HT1080 (cell line): ENCODE data around the gene PNPLA6. TPM values are rescaled to one million over a fixed set of nuclear protein-coding genes. Genes with fewer than 3 reads are reported as not detected.

Source experiments
- DNase-seq: peaks from one replicate; pipeline ENCODE4 v3.0.0-alpha.2; 2015; ENCODE audit warnings: low read depth
- polyA plus RNA-seq, 2 experiments: library from polyadenylated mRNA; depleted of rRNA; stranded (reverse); fragments of >200 nt; gene quantifications; 2 replicates each; pipeline ENCODE4 v1.2.3, GENCODE V29; 2015
- total RNA-seq: library from RNA; depleted of rRNA; stranded (reverse); fragments of >200 nt; shearing (Covaris generic); gene quantifications from 2 replicates; pipeline ENCODE4 v1.2.3, GENCODE V29; 2014; rRNA removed

PNPLA6 gene
- total RNA-seq = 51.1 and 55.4 TPM in 2 replicates
- polyA plus RNA-seq (2015; cell fraction: cytosol; rRNA removed) = 40.8 and 45.9 TPM in 2 replicates
- 63.2 and 79.4 TPM in 2 replicates for polyA plus RNA-seq (2015; cell fraction: nucleus; rRNA removed)

DNA sequence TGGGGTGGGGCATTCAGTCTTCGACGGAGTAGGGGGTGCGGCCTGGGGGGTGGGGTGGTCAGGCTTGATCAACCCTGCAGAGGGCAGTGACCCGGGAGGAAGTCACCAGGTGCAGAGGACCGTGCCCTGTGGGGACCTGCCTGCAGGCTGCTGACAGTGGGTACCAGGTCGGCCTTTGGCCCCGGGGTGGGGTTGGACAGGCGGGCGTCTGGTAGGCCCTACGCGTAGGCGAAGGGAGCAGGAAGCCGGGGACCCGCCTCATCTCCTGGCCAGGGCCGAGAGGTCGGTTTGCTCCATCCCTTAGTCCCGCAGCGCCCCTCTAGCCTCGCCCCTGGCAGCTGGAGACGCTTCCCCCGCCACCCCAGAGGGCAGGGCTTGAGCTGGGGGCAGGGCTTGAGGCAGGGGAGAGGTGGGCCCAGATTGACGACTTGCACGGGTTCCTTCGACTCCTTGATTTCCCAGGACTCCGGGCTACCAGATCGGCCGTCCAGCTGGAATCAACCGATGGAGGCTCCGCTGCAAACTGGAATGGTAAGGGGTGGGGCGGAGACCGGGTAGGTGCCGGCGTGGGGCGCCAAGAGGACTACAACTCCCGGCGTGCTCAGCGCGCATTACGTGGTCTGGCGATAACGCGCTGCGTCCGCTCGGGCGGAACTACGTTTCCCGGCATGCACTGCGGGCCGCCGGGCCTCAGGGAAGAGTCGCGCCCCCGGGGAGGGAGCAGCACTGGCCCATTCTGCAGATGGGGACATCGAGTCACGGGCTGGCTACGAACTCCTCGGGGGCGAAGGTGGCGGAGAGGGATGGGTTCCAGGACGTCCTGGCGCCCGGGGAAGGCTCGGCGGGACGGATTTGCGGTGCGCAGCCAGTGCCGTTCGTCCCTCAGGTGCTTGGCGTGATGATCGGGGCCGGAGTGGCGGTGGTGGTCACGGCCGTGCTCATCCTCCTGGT, at the start of gene PNPLA6:
PNPLA6 (plus strand) TSS at position 671 of the 951 bp plus-strand sequence; CDS start at position 743, 72 bp downstream.
- DNase-seq = peak; percentile 88

DNA sequence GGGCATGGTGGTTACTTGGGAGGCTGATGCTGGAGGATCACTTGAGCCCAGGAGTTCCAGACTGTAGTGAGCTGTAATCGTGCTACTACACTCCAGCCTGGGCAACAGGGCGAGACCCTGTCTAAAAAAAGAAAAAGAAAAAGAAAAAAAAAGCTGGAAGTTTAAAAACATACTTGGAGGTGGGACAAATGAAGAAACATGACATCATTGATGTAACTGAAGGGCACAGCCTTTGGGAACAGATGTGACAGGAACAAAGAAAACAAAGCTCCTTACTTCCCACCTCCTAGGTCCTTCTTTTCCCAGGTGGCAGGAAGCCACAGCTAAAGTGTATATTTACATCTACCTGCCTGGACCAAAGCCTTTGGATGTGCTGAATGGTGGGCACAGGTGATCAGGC, 48.6 kb upstream of the PNPLA6 start:
- no peak for DNase-seq

DNA sequence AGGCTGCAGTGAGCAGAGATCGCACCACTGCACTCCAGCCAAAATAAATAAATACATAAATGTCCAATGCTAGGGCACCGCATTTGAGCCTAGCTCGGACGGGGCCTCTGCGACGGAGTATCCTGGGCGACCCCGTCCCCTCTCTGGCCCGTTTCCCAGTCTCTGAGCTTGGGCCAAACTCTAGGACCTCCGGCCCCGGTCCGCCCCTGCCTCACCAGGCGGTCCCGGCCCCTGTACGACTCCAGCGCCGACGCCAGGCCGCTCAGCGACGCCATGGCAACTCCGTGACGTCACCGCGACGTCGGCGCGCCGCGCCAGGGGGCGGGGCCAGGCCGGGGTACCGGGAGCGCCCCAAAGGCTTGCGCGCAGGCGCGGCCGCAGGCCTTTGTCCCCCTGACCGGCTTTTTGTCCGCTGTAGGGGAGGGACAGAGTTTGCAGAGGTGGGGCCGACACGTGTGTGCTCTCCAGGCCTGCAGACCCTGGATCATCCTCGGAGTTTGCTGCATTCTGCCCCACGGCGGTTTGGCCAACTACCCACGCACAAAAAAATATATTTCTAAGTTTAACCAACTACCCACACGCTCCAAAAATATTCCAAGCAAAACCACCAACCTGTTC, 46.7 kb upstream of the PNPLA6 start, which contains the start of gene PEX11G:
PEX11G (minus strand) TSS at position 300 of the 618 bp plus-strand sequence; CDS start at position 275, 25 bp downstream.
- peak; percentile 64 for DNase-seq

DNA sequence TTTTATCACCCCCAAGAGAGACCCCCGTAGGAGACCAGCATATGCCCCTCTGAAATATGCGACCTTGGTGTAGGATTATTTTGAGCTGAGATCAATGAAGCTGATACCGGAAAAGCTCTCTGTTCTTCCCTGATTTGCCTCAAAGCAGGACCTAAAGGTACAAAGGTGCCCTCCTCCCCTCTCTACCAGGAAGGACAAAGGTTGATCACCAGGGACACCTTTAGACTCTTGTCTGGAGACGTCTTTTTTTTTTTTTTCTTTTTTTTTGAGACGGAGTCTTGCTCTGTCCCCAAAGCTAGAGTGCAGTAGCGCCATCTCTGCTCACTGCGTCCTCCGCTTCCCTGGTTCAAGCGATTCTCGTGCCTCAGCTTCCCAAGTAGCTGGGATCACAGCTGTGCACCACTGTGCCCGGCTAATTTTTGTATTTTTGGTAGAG, 45.9 kb upstream of the PNPLA6 start:
- DNase-seq = no peak

DNA sequence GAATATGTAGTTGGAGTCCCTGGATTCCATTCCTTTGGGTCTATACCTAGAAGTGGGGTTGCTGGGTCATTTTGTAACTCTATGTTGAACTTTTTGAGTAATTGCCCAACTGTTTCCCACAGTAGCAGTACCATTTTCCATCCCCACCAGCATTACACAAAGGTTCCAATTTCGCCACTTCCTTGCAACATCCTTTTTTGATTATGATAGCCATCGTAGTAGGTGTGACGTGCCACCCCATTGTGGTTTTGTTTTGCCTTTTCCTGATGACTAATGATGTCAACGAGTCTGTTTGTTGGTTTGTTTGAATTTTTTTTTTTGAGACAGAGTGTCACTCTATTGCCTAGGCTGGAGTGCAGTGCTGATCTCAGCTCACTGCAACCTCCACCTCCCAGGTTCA, 43.4 kb upstream of the PNPLA6 start:
- DNase-seq = peak; percentile 58

DNA sequence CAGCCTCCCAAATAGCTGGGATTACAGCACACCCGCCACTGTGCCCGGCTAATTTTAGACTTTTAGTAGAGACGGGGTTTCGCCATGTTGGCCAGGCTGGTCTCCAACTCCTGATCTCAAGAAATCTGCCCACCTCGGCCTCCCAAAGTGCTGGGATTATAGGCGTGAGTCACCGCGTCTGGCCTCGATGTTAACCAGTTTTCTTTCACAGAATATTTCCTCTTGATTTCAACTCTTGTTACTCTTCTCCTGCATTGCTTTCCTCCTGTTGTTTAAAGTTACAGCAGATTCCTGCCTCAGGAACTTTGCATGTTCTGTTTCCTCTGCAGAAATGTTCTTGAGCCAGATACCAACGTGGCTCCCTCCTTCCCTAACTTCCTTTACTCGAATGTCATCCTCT, 43.0 kb upstream of the PNPLA6 start:
- DNase-seq = peak; percentile 18

DNA sequence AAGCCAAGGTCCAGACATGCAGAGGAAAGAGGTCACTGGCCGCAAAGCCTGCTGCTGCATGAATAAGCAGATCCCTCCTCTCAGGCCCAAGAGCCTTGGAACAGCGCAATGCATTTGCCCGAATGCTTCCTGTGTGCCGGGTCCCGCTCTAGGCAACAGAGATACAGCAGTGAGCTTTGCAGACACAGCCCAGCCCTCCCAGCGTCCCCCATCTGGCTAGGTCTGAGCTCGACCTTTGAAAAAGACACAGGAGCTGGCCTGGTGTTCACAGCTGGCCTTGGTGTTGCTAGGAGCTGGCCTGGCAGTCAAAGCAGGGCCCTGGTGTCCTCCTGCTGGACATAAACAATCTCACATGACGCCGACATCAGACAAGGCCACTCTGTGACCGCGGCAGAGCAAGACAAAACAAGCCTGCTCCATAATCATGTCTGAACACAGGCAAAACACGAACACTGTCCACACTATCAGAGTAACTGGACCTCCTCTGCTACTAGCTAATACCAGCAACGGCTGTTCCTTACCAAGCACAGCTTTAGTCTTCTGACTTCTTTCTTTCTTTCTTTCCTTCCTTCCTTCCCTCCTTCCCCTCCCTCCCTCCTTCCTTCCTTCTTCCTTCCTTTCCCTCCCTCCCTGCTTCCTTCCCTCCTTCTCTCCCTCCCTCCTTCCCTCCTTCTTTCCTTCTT, 41.0 kb upstream of the PNPLA6 start:
- no peak for DNase-seq

DNA sequence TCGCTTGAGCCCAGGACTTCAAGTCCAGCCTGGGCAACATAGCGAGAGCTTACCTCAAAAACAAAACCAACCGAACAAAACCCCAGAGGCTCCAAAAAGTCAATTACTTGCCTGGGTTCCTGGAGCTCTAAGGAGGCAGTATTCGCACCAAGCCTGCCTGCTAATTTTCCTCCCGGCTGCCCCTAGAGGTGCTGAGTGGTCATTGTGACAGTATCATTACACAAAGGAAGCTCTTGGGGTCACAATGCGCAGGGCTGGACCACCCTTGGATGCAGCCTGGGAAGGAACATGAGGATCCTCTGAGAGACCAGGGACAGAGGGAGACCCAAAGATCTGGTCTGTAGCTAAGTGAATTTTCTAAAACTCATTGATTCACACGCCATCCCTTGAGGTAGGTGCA, 38.2 kb upstream of the PNPLA6 start:
- no peak for DNase-seq

DNA sequence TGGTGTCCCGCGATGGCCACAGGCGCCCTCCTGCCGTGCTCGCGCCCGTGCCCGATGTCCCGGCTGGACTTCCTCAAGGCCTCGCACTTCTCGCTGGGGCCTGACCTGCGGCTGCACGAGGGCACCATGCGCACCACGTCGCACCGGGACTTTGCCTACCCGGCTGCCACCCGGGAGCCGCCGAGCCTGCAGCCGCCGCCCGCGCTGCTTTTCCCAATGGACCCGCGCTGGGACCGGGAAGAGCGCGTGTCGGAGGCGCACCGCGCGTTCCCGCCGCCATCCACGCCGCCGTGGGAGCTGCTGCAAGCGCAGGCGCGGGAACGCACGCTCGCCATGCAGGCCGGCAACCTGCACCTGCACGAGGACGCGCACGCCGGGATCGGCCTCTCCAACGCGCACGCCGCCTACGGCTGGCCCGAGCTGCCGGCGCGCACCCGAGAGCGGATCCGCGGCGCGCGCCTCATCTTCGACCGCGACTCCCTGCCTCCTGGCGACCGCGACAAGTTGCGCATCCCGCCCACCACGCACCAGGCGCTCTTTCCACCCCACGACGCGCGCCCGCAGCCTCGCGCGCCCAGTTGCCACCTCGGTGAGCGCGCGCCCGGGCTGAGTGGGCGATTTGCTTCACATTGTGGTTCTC, 34.6 kb upstream of the PNPLA6 start:
- no peak for DNase-seq

DNA sequence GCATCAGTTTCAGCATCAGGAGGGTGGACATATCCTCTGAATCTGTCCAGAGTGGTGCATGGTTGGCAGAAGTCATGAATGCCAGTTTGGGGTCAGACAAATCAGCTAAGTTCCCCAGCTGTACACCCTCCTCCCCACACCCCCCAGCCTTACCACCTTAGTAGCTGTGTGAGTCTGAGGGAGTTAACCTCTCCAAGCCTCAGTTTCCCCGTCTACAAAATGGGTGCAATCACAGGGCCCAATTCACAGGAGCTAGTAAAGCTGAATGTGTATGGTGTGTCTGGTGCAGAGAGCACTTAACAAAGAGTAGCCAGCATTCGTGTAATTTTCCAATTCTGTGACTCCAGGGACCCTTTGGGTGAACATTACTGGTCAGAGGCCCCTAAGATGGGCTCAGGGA, 33.0 kb upstream of the PNPLA6 start:
- no peak for DNase-seq

DNA sequence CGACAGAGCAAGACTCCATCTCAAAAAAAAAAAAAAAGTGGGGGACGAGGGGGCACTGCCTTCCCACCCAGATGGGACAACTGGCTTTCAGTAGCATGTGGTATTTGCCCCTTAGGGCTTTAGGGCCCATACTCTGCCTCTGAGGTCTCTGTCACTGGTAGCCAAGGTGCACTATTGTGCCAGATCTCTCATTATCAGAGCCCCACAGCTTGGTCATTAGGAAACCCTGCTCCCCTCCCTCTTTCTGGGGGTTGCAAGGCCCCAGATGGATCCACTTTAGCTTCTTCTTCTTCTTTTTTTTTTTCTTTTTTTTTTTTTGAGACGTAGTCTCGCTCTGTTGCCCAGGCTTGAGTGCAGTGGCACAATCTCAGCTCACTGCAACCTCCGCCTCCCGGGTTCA, 30.8 kb upstream of the PNPLA6 start:
- DNase-seq = no peak

DNA sequence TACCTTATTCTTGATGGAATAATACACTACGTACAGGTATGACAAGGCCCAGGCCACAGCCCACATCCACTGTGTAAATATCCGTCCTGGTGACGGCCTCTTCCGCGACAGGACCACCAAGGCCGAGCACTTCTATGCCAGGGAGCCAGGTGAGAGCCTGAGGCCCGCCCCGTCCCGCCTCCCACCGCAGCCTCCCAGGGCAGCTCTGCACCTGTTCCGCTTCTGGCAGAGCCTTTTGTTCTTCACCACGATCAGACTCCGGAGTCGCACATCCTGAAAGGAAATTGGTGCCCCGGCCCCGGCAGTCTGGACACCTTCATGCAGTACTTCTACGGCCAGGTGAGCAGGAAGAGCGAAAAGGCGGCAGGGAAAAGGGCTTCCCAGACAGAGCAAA, 30.2 kb upstream of the PNPLA6 start:
- no peak for DNase-seq

DNA sequence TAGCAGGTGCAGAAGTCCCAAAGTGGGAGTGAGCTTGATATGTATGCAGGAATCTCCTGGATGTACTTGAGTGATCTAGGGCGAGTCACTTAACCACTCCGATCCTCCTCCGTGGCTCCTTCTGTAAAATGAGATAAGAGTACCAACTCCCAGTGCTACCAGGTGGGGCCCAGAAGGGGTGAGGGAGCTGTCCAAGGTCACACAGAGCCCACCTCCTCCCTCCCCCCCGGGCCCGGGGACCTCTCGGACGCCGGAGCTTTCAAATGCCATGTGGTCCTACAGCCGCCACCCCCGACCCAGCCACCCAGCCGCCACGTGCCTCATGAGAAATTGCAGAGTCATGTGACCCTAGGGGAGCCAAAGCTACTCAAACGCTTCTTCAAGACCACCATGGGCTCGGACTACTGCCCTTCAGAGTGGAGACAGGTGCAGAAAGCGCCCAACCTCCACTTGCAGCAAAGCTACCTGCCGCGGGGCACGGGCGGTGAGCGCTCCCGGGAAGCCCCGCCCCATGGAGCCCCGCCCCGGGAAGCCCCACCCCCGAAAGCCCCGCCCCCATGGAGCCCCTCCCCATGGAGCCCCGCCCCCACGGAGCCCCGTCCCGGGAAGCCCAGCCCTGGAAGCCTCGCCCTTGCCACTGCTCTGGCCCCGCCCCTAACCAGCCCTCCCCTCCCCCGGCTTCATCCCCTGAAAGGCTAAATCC, 29.7 kb upstream of the PNPLA6 start:
- no peak for DNase-seq

DNA sequence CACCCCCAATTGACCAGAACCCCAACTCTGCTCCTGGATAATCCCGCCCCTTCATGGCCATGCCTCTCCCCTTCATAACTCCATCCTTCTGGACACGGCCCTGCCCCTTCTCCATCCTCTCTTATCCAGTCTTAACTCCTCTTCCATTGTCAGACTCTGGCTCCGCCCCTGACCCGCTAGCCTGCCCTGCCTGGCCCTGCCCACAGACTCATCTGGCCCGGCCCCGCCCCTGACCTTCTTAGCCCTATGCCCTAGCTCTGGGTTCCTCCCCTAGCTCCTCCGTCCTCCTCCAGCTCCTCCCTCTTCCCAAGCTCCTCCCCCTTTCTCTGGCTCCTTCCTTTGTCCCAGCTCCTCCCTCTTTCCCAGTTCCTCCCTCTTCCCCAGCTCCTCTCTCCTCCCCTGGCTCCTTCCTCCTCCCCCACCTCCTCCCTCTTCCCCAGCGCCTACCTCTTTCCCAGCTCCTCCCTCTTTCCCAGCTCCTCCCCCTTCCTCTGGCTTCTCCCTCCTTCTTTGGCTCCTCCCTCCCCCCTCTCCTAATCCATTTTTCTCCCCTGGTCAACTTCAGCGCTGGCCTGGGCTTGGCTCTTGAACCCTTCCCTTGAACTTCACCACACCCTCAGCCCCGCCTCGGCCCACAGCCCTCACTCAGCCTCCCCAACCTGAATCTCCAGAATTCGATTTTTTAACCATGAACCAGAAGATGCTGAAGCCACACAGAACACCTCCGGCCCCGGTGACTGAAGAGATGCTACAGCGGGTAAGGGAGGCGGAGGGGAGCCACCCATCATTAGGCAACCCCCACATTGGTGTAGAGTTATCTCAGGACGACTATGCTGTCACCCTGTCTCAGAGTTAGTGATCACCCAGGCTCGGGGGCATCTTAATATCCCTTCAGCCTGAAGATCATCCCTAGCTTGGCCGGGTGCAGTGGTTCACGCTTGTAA, 28.9 kb upstream of the PNPLA6 start:
- DNase-seq = peak; percentile 77

DNA sequence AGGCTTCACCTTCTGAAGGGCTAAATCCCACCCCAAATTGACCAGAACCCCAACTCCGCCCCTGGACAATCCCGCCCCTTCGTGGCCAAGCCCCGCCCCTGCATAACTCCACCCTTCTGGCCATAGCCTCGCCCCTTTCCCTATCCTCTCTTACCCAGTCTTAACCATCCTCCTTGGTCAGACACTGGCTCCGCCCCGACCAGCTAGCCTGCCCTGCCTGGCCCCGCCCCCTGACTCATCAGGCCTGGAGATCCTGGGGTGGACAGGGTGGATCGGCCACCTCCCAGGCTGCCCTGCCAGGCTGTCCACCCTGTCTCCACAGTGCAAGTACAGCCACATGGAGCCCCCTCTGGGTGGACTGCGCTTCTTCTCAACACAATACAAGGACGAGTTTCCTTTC, 27.6 kb upstream of the PNPLA6 start:
- DNase-seq = peak; percentile 81

DNA sequence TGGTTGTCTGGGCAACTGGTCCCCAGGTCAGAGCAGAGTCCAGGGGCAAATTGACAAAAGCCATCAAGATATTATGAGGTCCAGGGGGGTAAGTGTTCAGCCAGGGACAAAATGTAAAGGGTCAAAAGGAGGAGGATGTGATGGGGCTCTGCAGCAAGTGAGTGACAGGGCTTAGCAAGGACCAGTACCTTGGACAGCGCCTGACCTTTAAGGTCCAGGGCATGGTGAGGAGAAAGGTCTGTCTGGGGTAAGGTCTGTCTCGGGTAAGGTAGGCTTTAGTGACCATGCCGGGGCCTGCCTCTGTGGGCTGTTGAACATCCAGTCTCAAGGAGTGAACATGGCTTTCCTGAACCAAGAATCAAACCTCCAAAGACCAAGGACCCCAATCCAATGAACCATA, 25.9 kb upstream of the PNPLA6 start:
- no peak for DNase-seq

DNA sequence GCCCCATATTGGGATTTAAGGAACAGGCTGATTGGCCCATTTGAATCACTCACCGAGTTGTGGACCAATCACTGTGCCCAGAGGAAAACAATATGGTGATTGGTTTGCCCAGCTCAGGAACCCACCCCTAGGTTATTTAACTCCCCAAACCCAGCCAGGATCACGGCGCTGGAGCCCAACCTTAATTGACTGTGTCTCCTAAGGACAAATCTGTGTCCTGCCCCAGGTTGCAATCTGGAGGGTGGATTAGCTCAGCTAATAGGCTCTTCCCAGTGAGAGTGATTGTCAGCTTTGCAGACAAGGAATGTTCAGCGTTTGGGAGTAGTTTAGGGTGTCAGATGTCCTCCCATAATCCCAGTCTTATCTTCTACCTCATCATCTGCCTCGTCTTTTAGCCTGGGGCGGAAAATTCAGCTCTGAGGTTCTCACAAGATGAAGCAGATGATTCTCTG, 23.1 kb upstream of the PNPLA6 start:
- DNase-seq = peak; percentile 33

DNA sequence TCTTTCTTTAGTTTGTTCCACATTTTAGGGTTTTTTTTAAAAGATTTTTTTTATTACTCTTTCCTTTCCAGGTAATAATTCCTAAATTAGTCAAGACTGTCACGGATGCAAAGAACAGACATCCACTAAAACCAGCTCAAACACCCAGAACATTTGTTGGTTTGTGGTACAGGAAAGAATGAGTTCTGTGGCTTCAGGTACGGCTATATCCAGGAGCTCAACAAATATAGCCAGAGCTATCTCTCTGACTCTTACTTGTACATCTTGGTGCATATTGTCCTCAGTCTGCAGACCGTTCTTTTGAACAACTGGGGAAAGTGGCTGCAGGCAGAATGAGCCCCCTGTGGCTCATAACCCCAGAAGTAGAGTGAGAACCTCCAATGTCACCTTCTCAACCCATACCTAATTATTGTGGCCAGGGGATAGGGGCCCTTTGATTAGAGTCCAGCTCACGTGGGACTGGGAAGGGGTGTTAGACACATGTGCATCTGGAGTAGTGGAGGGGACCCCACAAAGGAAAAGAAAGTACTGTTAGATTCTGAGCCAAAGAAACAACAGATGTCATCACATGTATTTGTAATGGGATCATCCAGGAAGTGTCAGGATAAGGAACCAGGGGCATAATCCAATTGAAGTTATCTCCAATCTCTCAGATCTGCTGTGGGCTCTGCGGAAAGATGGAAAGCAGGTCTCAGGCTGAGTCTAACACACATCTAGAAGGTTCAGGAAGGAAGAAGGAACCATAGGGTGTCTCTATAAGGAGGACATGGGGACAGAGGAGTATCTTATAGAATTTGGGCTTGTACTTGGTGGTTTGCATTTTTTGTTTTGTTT, 21.5 kb upstream of the PNPLA6 start:
- DNase-seq = no peak
